Activated naive CD4-positive, alpha-beta T cell treated with anti-CD3 and anti-CD28 coated beads for 36 hours (primary cell): Measurements from ENCODE around the gene PPP6R1. TPM values are rescaled to one million over a fixed set of nuclear protein-coding genes. Genes with fewer than 3 reads are reported as not detected.

Source experiments
- CTCF ChIA-PET: fragments of 350-600 bp; sonication (Branson Sonifier 250); formaldehyde crosslinking; loops from one replicate; lab custom pipeline; 2021; ENCODE audit warnings: antibody characterized with exemption; lab: Charles Lee
- DNase-seq: peaks from one replicate; pipeline ENCODE4 v3.0.0-alpha.2; 2020
- H3K27ac Mint-ChIP-seq: one replicate; pipeline ENCODE4 v1.8.0; 2021; ENCODE audit warnings: mild to moderate bottlenecking, mixed read lengths
- H3K27me3 Mint-ChIP-seq: one replicate; pipeline ENCODE4 v1.8.0; 2021; ENCODE audit warnings: low read depth, mixed read lengths
- H3K36me3 Mint-ChIP-seq: one replicate; pipeline ENCODE4 v1.8.0; 2021; ENCODE audit warnings: low read depth, mixed read lengths
- H3K4me1 Mint-ChIP-seq: one replicate; pipeline ENCODE4 v1.8.0; 2021; ENCODE audit warnings: low read depth, mixed read lengths
- H3K4me3 Mint-ChIP-seq: one replicate; pipeline ENCODE4 v1.8.0; 2021; ENCODE audit warnings: mild to moderate bottlenecking, moderate library complexity, mixed read lengths
- H3K9me3 Mint-ChIP-seq: one replicate; pipeline ENCODE4 v1.8.0; 2021; ENCODE audit warnings: mixed read lengths
- intact Hi-C: fragments of 100-400 bp; cut with micrococcal nuclease; formaldehyde crosslinking; loops from one replicate; pipeline ENCODE4 v1.15.1; 2023
- total RNA-seq, 2 experiments: library from RNA; stranded (reverse); gene quantifications; one replicate each; pipeline ENCODE4 v1.2.3, GENCODE V29; 2021

Gene PPP6R1
- total RNA-seq, 2 experiments from 2014 or later = 166 to 174 TPM

DNA sequence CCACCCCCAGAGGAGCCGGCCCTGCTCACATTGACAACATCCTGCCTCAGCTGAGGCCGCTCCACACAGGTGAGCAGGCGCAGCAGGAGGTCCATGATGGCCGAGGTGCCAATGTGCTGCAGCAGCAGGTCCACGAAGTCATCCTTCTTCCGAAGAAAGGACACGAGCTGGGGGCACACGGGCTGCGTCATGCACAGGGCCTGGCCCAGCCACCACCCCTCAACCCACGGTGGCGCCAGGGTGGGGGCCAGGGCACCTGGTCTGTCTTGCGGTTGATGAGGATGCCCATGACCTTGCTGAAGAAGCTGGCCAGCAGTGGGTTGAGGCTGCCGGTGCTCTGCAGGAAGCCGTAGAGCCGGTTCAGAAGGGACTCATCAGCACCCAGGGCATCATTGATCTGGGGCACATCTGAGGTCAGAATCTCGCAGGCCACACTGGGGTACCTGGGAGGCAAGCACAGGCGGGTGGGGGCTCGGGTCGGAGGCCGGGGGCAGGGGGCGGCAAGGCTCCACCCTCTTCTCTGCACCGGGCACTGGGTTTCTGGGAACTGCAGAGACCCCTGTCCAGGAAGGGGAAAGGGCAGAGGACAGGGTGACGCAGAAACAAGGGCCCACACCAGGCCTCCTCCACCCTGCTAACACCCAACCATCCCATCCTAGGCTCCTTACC lies 13.4 kb downstream of the PPP6R1 start:
- Mint-ChIP-seq H3K27me3 (no peaks in the 10 kb centered on the region), H3K36me3 (peaks cover 29% of the 10 kb centered on the region), H3K4me1 (peaks cover 15% of the 10 kb centered on the region), H3K27ac (no peak overlapping the region), H3K9me3 (no peaks in the 10 kb centered on the region), H3K4me3 (no peak overlapping the region)
- no peak for DNase-seq
- intact Hi-C loops = no loop called here
- CTCF ChIA-PET = interaction anchor here (0.7 kb wide), 1 partner anchor 41 kb away, joined by 5 read pairs; no protein-coding TSS in a partner anchor

DNA sequence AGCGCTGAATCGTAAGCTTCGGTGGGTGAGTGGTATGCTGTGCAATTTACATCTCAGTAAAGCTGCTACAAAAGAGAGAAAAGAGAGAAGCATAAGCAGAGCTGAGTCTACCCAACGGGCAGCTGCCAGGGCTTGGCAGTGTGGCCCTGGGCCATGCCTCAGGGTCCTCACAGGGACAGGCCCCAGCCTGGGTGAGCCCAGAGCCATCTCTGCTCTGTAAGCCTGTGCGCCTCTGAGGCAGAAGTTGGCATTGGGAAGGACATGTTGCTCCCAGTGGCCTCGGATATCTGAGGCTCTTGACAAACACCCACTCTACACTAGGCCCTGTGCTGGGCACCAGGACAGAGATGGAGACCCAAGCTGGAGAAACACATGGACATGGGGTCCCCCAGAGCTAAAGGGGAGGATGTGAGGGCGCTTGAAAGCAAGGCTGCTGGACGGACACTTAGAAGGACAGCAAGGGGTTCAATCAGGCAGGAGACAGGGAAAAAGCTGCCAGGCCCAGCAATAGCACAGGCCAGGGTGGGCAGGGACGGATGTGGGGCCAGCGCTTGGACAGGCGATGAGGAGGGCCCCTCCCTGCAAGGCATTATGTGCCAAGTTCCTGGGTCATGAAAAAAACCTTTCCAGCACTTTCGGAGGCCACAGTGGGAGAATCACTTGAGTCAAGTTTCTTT lies 14.7 kb downstream of the PPP6R1 start:
- no peaks in the 10 kb centered on the region for H3K27me3 Mint-ChIP-seq
- peaks cover 12% of the 10 kb centered on the region for H3K4me1 Mint-ChIP-seq
- no peak for DNase-seq
- peak overlapping the region; percentile 36 for H3K27ac Mint-ChIP-seq
- H3K4me3 Mint-ChIP-seq = no peak overlapping the region
- H3K9me3 Mint-ChIP-seq = no peaks in the 10 kb centered on the region
- intact Hi-C loops = no loop called here
- CTCF ChIA-PET = no interaction called here
- H3K36me3 Mint-ChIP-seq = peaks cover 32% of the 10 kb centered on the region

DNA sequence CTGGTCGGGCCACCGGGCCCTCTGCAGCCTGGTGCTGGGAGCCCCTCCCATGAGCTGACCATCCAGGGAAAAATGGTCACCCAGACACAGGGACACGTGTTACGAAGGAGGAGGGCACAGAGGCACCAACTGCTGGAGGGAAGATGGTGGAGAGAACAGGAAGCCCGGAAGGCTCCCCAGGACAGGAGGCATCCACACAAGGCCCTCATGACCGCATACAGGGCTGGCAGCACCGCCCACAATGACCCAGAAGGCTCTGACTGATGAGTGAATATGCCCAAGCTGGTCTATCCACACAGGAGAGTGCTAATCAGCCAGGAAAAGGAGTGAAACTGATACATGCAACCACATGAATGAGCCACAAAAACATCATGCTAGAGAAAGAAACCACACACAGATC lies 16.3 kb downstream of the PPP6R1 start:
- CTCF ChIA-PET = no interaction called here
- Mint-ChIP-seq H3K27ac (no peak overlapping the region), H3K27me3 (no peaks in the 10 kb centered on the region), H3K4me3 (no peak overlapping the region), H3K36me3 (peaks cover 28% of the 10 kb centered on the region), H3K9me3 (no peaks in the 10 kb centered on the region), H3K4me1 (no peaks in the 10 kb centered on the region)
- intact Hi-C loops = no loop called here
- no peak for DNase-seq

DNA sequence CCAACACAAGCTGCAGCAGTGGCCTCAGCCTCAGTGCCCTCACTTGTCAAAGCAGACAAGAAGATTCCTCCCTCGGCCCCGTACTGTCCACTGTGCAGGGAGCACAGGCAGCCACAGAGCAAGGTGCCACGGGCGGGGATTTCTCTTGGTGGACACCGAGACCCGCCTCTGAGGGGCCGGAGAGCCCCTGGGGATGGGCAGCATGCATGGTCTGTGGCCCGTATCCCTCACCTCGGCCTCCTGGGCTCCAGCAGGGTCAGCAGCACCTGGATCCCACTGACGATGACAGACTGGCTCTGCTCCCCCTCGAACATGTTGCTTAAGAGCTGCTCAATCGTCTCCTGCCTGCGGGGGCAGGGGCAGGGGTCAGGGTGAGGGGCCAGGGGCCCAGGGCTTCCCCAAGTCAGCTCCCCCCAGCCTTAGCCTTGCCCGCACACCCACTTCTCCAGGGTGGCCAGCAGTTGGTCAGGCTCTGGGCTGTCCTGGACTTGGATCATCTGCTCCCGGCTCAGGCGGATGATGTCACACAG lies 16.8 kb downstream of the PPP6R1 start:
- H3K4me3 Mint-ChIP-seq = no peak overlapping the region
- H3K4me1 Mint-ChIP-seq = no peaks in the 10 kb centered on the region
- no peaks in the 10 kb centered on the region for H3K27me3 Mint-ChIP-seq
- H3K27ac Mint-ChIP-seq = no peak overlapping the region
- CTCF ChIA-PET = no interaction called here
- intact Hi-C loops = no loop called here
- peaks cover 34% of the 10 kb centered on the region for H3K36me3 Mint-ChIP-seq
- no peaks in the 10 kb centered on the region for H3K9me3 Mint-ChIP-seq
- no peak for DNase-seq

DNA sequence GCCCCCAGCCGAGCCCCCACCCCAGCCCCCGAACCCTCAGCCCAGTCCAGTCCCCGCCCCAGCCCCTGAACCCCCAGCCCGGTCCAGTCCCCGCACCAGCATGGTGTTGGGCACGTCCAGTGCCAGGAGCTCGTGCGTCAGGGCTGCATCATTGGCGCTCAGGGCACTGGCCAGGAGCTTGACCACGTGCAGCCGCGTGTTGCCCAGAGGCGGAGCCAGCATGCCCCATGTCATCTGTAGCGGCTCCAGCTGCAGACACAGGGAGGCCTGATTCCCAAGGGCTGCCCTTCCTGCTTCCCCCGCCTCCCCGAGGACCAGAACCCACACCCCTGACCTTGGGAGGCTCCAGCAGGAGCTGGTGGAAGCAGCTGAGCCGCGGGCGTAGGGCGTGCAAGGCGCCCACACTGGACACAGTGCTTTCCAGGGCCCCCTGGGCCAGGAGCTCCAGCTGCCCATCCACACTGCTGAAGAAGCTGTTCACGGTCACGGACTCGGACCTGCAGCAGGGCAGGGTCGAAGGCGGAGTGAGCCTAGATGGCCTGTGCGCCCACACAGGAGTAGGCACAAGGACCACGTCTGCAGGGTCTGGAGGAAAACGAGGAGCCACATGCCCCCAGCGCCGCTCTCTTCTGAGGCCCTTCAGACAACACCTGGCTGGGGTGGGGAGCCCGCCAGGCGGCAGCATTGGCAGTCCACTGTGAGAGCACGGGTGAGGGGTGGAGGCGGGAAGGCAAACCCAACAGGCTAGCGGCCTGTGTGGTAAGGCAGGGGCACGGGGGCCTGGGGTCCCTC lies 17.5 kb downstream of the PPP6R1 start:
- H3K4me1 Mint-ChIP-seq = no peaks in the 10 kb centered on the region
- CTCF ChIA-PET = interaction anchor here (0.6 kb wide), 1 partner anchor 1186 kb away, joined by 4 read pairs; no protein-coding TSS in a partner anchor
- H3K9me3 Mint-ChIP-seq = no peaks in the 10 kb centered on the region
- DNase-seq = no peak
- H3K4me3 Mint-ChIP-seq = no peak overlapping the region
- H3K27ac Mint-ChIP-seq = no peak overlapping the region
- intact Hi-C loops = no loop called here
- no peaks in the 10 kb centered on the region for H3K27me3 Mint-ChIP-seq
- H3K36me3 Mint-ChIP-seq = peaks cover 38% of the 10 kb centered on the region

DNA sequence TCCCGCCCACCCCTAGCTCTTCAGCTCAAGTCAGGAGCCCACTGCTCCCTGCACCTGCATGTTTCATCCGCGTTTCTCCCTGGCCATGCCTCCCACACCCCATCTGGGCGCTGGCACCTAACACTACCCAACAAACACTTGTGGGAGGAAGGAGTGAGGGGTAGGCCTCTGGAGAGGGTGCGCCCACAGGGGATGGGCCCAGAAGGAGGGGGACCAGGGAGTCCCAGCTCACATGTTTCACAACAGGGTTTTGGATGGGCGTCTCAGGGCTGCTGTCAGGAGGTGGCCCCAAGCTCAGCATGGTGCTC lies 18.1 kb downstream of the PPP6R1 start:
- CTCF ChIA-PET = interaction anchor here (0.6 kb wide), 1 partner anchor 1187 kb away, joined by 4 read pairs; no protein-coding TSS in a partner anchor
- H3K36me3 Mint-ChIP-seq = peaks cover 42% of the 10 kb centered on the region
- H3K4me3 Mint-ChIP-seq = no peak overlapping the region
- H3K27ac Mint-ChIP-seq = no peak overlapping the region
- no peaks in the 10 kb centered on the region for H3K27me3 Mint-ChIP-seq
- no peaks in the 10 kb centered on the region for H3K4me1 Mint-ChIP-seq
- no peaks in the 10 kb centered on the region for H3K9me3 Mint-ChIP-seq
- intact Hi-C loops = no loop called here
- no peak for DNase-seq

DNA sequence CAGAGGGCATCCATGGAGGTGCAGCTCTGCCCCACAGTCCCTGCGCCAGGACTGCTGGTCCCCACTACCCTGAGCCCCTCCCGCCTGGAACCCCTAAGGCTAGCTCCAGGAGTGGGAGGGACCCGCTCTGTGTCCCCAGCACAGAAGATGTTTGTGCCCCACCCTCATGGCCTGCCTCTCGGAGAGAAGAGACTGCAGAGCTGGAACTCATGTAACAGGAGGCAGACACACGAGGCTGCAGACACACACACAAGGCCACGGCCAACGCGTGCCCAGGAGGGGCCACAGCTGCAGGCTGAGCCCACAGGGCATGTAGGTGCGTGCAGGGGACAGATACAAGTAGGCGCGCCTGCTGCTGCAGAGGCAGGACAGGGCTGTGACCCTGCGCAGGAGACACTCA lies 19.8 kb downstream of the PPP6R1 start:
- no peak overlapping the region for H3K4me3 Mint-ChIP-seq
- peaks cover 47% of the 10 kb centered on the region for H3K36me3 Mint-ChIP-seq
- DNase-seq = no peak
- H3K27me3 Mint-ChIP-seq = no peaks in the 10 kb centered on the region
- H3K4me1 Mint-ChIP-seq = no peaks in the 10 kb centered on the region
- H3K9me3 Mint-ChIP-seq = no peaks in the 10 kb centered on the region
- H3K27ac Mint-ChIP-seq = no peak overlapping the region
- intact Hi-C loops = no loop called here
- CTCF ChIA-PET = interaction anchor here (0.9 kb wide), 1 partner anchor 228 kb away, joined by 3 read pairs; no protein-coding TSS in a partner anchor

DNA sequence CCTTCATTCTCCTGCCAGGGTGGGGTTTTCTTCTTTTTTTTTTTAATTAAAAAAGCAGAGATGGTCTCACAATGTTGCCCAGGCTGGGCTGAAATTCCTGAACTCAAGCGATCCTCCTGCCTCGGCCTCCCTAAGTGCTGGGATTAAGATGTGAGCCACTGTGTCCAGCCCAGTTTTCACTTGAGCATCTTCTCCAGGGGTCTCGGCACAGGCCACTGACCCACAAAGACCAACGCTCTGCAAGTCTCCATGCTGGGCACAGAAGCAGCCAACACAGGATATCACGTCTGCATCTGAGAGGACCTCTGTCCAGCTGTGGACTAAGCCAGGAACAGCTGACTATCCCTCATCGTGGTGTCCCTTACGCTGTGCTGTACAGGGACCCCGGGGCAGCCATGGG lies 20.8 kb downstream of the PPP6R1 start:
- intact Hi-C loops = no loop called here
- no peaks in the 10 kb centered on the region for H3K9me3 Mint-ChIP-seq
- CTCF ChIA-PET = no interaction called here
- no peak overlapping the region for H3K4me3 Mint-ChIP-seq
- peaks cover 43% of the 10 kb centered on the region for H3K36me3 Mint-ChIP-seq
- no peaks in the 10 kb centered on the region for H3K4me1 Mint-ChIP-seq
- no peak for DNase-seq
- no peak overlapping the region for H3K27ac Mint-ChIP-seq
- no peaks in the 10 kb centered on the region for H3K27me3 Mint-ChIP-seq

DNA sequence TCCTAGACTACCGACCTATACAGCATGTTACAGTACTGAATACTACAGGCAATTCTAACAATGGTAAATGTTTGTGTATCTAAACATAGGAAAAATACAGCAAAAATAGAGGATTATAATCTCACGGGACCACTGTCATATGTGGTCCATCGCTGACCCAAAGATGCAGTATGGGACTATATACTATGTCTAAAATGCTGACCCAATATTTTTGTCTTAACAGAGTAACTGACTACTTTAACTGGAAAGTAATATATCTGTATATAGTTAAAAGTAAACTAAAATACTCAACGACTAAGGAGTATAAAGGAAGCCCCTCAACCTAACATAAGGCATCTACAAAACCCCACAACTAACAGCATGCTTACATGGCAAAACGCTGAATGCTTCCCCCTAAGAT lies 25.8 kb downstream of the PPP6R1 start:
- CTCF ChIA-PET = no interaction called here
- no peak for DNase-seq
- no peaks in the 10 kb centered on the region for H3K9me3 Mint-ChIP-seq
- no peaks in the 10 kb centered on the region for H3K4me1 Mint-ChIP-seq
- H3K27ac Mint-ChIP-seq = no peak overlapping the region
- peaks cover 38% of the 10 kb centered on the region for H3K36me3 Mint-ChIP-seq
- intact Hi-C loops = no loop called here
- H3K4me3 Mint-ChIP-seq = no peak overlapping the region
- no peaks in the 10 kb centered on the region for H3K27me3 Mint-ChIP-seq

DNA sequence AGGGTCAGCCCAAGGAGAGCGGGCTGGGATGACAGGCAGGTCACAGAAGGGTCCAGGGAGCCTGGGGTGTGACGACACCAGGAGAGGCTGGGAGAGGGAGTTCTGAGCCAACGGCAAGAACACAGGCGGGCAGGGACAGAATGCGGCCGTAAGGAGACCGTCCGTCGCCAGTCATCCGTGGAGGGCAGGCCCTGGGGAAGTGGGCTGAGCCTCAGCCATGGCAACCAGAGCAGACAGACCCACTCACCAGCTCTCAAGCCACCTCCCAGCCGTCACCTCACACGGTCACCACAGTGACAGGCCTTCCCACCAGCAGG lies 26.6 kb downstream of the PPP6R1 start:
- no peak for DNase-seq
- H3K36me3 Mint-ChIP-seq = peaks cover 39% of the 10 kb centered on the region
- intact Hi-C loops = no loop called here
- H3K4me1 Mint-ChIP-seq = no peaks in the 10 kb centered on the region
- no peaks in the 10 kb centered on the region for H3K9me3 Mint-ChIP-seq
- no peak overlapping the region for H3K27ac Mint-ChIP-seq
- H3K4me3 Mint-ChIP-seq = no peak overlapping the region
- CTCF ChIA-PET = no interaction called here
- H3K27me3 Mint-ChIP-seq = no peaks in the 10 kb centered on the region

DNA sequence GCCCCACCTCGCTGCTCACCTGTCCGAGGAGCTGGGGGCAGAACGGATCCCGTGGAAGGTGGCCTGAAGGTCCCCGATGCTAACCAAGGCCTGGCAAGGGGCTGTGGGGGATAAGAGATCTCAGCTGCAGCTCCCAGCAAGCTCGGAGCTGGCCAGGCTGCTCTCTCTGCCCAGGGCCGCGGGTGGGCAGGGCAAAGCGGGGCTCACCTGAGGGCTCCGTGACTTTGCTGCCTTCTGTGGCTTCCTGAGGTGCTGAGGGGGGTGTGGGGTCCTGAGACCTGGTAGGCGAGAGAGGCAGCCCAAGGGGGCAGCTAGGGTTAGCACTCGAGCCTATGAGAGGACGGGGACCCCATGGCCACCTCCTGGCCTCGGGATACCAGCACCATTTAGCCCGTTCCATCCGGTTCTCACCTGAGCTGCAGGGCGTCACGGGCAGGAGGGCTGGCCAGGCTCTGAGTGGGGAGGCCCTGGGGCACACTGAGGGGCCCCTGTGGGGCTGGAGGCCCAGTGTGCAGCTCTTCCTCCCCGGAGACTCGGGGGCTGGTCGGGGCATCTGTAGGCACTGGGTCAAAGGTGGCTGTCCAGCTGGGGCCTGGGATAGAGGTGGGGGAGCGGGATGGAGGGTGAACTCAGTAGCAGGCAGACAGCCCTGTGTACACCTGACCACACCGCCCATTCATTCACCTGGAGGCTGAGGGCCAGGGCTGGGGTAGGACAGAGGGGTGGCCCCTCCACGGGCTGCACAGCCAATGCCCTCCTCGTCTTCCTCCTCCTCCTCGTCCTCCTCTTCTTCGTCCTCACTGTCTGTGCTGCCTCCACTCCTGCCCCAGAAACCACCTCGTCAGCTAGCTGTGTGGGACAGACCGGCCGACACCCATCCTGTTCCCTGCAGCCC lies 27.2 kb downstream of the PPP6R1 start:
- DNase-seq = no peak
- intact Hi-C loops = no loop called here
- H3K36me3 Mint-ChIP-seq = peaks cover 33% of the 10 kb centered on the region
- no peaks in the 10 kb centered on the region for H3K4me1 Mint-ChIP-seq
- CTCF ChIA-PET = no interaction called here
- no peaks in the 10 kb centered on the region for H3K9me3 Mint-ChIP-seq
- H3K27ac Mint-ChIP-seq = no peak overlapping the region
- no peaks in the 10 kb centered on the region for H3K27me3 Mint-ChIP-seq
- no peak overlapping the region for H3K4me3 Mint-ChIP-seq

DNA sequence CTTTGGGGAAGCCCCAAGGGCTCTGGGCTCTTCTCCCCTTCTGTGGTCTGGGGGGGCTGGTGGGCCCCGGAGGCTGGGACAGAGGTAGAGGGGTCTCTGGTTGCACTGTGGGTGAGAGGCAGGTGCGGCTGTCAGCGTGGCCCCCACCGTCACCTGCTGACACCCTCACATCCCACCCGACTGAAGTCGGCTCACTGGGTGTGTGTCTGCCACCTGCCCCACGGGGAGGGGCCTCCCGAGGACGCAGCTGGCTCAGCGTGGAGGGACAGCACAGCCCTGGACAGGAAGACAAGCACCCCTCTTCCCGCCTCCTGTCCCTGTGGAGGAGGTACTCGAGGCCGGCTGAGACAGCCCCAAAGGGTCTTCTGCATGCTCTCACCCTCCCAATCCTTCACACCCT lies 28.0 kb downstream of the PPP6R1 start:
- no peaks in the 10 kb centered on the region for H3K4me1 Mint-ChIP-seq
- no peak overlapping the region for H3K4me3 Mint-ChIP-seq
- CTCF ChIA-PET = no interaction called here
- no peaks in the 10 kb centered on the region for H3K27me3 Mint-ChIP-seq
- H3K27ac Mint-ChIP-seq = no peak overlapping the region
- intact Hi-C loops = no loop called here
- H3K9me3 Mint-ChIP-seq = no peaks in the 10 kb centered on the region
- no peak for DNase-seq
- H3K36me3 Mint-ChIP-seq = peaks cover 26% of the 10 kb centered on the region
